Head of caudate nucleus (tissue), 42 donors: ENCODE results near the gene HYKK.
"Not testable (repeated sequence)": the region's sequence is repeated elsewhere in the genome, so short reads cannot be mapped to it uniquely, and the experiment has no call there.

Experiments
- DNase-seq, 42 donors: peaks; one replicate each; pipeline versions ENCODE4 v3.0.0 to v3.0.0-alpha.2; 2020 to 2021; ENCODE audit warnings: mixed read lengths in 7 of 42
- intact Hi-C: fragments of 100-400 bp; cut with DNase I; formaldehyde crosslinking; loops from one replicate; pipeline ENCODE4 v1.15.0; 2022

HYKK gene, protein sequence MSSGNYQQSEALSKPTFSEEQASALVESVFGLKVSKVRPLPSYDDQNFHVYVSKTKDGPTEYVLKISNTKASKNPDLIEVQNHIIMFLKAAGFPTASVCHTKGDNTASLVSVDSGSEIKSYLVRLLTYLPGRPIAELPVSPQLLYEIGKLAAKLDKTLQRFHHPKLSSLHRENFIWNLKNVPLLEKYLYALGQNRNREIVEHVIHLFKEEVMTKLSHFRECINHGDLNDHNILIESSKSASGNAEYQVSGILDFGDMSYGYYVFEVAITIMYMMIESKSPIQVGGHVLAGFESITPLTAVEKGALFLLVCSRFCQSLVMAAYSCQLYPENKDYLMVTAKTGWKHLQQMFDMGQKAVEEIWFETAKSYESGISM

DNA sequence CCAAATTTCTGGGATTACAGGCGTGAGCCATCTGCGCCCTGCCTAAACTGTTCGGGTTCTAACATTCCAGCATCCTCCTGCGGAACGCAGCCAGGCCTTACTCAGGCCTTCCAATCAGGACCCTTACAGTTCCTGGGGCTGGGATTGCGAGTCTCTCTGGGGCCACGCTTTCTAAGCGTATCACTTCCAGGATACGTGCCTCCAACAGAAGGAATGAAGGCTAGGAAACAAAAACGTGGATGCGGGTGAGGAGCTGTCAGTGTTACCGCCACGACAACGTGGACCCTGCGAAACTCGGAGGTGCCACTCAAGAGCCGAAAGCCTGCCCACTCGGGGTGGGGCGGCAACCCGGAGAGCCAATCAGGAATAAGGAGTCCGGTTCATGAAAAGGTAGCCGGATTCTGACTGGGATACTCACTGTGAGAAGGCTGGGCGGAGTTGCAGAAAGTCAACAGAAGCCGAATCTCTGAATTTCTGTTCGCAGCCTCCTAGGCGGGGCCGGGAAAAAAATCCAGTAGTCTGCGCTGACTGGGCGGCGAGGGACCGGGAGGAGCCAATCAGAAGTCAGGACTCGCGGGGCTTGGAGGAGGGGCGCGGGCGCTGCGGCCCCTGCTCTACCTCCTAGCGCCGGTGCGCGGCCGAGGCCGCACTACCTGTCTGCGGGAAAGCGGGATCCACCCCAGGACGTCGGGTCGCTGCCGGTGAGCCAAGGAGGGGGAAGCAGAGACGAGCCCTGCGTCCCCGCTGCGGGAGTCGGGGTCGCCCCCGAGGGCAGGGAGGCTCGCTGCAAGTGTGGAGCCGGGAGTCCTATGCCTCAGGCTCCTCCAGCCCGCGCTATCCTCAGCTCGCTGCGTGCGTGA, at the start of gene HYKK:
HYKK (plus strand) TSS at position 607 of the 860 bp plus-strand sequence. CDS start 5,512 bp downstream, outside the sequence.
- DNase-seq, result peak; percentile 76 to 98 (median 91)
- intact Hi-C loops, result no loop called here

GRCh38 chr15:78460737-78461136, 46.6 kb upstream of the HYKK start:
- no peak for DNase-seq
- intact Hi-C loops, result no loop called here

GRCh38 chr15:78461171-78461888, 46.0 kb upstream of the HYKK start:
- intact Hi-C loops, result no loop called here
- no peak for DNase-seq

DNA sequence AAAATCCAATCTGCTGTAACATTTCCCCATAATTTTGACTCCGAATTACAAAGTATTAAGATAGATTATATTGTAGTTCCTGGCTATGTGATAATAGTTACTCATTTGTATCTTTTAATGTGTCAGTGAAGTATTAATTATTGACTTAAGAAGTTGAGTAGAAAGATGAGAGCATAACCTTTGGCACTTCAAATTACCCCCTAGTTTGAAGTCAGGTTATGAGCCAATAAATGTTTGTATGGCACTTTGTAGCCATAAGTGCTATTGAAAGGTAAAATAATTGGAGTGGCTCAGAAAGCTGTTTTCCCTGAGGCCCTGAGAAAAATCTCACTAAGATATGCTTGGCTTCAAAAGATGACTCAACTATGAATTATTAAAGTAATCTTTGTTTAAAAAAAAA, 38.3 kb upstream of the HYKK start:
- DNase-seq, result no peak
- intact Hi-C loops, result no loop called here

DNA sequence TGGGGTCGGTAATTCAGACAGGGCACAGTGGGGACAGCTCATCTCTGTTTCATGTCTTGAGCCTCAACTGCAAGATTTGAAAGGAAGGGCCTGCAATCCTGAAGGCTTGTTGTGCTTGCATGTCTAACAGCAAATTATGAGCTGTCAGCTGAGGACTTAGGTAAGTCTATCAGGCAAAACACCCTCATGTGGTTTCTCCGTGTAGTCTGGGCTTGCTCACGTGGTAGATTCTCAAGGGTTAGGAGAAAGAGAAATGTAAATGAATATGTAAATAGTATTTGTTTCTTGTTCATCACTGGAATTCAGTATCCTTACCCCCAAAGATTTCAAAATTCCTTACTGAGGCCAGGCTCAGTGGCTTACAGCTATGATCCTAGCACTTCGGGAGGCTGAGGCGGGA, 30.1 kb upstream of the HYKK start:
- intact Hi-C loops, result no loop called here
- no peak for DNase-seq

DNA sequence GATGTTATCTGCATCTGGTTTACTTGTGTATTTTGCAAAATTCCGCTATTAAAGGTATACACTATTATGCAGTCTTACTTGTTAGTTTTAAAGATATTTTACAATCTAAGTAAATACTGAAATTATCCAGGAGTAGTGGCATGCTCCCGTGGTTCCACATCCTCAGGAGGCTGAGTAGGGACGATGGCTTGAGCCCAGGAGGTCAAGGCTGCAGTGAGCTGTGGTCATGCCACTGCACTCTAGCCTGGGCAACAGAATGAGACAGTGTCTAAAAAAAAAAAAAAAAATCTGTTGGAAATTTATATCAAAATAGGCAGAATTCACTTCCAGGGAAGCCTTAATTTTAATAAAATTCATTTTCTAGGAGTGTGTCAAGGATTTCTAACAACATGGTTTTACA, 27.7 kb upstream of the HYKK start:
- intact Hi-C loops, result loop anchor here (5.0 to 10.0 kb wide), 2 partner anchors 55 to 172 kb away; no protein-coding TSS in a partner anchor
- DNase-seq, result no peak

DNA sequence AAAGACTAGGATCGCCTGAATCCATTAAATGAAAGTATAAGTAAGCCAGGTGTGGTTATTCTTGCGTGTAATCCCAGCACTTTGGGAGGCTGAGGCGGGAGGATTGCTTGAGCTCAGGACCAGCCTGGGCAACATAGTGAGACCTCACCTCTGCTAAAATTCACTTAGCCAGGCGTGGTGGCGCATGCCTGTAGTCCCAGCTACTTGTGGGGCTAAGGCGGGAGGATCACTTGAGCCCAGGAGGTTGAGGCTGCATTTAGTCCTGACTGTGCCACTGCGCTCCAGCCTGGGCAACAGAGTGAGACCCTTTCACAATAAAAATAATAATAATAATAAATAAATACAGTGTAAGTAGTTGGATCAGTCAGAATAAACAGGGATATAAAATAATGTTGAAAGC, 25.5 kb upstream of the HYKK start:
- DNase-seq, result no peak
- intact Hi-C loops, result loop anchor here (5.0 to 10.0 kb wide), 2 partner anchors 57 to 175 kb away; no protein-coding TSS in a partner anchor

GRCh38 chr15:78492872-78493271, 14.5 kb upstream of the HYKK start:
- DNase-seq, result no peak
- intact Hi-C loops, result no loop called here

GRCh38 chr15:78501857-78502256, 5.5 kb upstream of the HYKK start:
- no peak for DNase-seq
- intact Hi-C loops, result no loop called here

DNA sequence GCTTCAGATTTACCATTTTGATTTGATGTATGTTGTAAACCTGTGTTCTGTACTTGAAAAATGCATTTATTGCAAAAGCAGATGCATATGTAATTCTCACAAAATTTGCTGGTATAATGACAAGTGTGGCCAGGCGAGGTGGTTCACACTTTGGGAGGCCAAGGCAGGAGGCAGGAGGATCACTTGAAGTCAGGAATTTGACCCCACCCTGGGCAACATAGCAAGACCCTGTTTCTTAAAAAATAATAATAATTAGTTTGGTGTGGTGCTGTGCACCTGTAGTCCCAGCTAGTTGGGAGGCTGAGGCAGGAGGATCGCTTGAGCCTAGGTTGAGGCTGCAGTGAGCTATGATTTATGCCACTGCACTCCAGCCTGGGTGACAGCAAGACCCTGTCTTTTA, 4.7 kb upstream of the HYKK start:
- intact Hi-C loops, result no loop called here
- no peak for DNase-seq

DNA sequence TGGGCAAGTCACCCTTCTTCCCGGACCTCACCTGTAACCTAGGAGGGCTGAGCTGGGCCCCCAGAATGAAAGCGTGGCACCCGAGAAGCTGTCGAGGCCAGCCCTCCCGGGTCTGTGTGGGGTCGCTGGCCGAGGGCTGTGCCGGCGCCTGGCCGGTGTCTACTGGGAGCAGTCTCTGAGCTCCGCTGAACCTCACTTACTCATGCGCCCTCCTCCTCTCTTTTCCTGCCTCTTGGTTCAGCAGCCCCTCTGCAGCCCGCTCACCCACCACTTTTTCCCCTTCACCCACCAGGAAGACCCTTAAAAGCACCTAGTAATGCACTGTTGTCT, 419 bp downstream of the HYKK start:
- peak in 6 of 42 donors; percentile 6 to 37 (median 14) for DNase-seq

DNA sequence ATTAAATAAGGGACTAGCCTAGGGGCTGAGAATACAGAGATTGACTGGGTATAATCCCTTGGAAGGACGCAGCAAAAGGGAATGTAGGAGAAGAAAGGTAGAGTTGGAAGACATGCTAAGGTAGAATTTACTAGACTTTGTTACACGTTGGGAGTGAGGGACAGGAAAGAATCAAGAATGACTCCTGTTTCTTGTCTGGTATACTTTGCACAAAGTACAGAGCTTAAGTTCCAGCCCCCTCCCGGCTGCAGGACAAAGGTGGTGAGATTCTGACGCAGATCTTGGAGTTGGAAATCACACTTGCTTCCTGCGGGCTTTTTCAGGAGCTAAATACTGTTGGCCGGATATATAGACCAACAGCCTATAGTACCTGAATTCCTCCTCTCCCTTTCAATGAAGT, 895 bp downstream of the HYKK start:
- no peak for DNase-seq
- intact Hi-C loops, result no loop called here

More for the DNA sequence above, 419 bp downstream of the HYKK start:
- intact Hi-C loops, result no loop called here

- intact Hi-C loops, result no loop called here
- DNase-seq, result no peak
Measured at GRCh38 chr15:78509726-78510312, 2.4 kb downstream of the HYKK start.

- intact Hi-C loops, DNase-seq: not testable (repeated sequence)
Measured at GRCh38 chr15:78520035-78520434, 12.7 kb downstream of the HYKK start.

DNA sequence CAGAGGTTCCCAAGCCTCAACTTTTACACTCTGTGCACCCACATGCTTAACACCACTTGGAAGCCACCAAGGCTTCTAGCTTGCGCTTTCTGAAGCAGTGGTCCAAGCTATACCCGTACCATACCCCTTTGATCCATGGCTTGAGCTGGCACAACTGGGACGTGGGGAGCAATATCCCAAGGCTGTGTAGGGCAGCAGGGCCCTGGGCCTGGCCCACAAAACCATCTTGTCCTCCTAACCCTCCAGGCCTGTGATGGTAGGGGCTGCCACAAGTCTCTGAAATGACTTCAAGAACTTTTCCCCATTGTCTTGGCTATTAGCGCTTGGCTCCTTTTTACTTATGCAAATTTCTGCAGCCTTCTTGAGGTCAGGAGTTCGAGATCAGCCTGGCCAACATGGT, 16.9 kb downstream of the HYKK start:
- intact Hi-C loops, result no loop called here
- DNase-seq, result no peak

DNA sequence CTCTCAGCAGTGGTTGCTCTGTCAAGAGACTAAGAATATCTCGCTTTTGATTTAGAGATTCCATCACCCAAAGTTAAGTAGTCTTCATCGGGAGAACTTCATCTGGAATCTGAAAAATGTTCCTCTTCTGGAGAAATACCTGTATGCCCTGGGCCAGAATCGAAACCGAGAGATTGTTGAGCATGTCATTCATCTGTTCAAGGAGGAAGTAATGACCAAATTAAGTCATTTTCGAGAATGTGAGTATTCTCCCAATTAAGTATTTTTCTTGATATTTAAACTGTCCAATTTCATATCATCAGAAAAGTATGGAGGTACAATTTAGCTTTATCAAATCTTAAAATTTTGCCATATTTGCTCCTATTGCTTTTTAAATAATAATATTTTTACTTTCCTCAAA, 19.9 kb downstream of the HYKK start:
- intact Hi-C loops, result no loop called here
- DNase-seq, result no peak

DNA sequence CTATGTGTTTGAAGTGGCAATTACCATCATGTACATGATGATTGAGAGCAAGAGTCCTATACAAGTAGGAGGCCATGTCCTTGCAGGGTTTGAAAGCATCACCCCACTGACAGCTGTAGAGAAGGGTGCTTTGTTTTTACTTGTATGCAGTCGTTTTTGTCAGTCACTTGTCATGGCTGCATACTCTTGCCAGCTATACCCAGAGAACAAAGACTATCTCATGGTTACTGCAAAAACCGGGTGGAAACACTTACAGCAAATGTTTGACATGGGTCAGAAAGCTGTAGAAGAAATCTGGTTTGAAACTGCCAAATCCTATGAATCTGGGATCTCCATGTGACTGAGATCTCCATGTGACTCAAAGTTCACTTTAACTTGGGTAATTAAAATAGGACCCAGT, 26.0 kb downstream of the HYKK start:
- intact Hi-C loops, result no loop called here
- peak in 6 of 42 donors; percentile 6 to 57 (median 14) for DNase-seq

- intact Hi-C loops, result loop anchor here (5.0 kb wide), 1 partner anchor 99 kb away; the partner anchor contains the start of gene IREB2
- DNase-seq, result no peak
Measured at GRCh38 chr15:78536134-78536533, 28.8 kb downstream of the HYKK start.

- intact Hi-C loops, result loop anchor here (5.0 kb wide), 1 partner anchor 100 kb away; the partner anchor contains the start of gene IREB2
- no peak for DNase-seq
Measured at GRCh38 chr15:78537266-78537905, 30.0 kb downstream of the HYKK start.
